H1 (cell line): Measurements from ENCODE around the gene ALPL.

Experiments used
- CTCF ChIP-seq, 3 experiments: IDR thresholded peaks; 1 replicate in 2 of 3; 2 replicates in 1 of 3; pipeline versions ENCODE4 v1.5.1 to v1.6.1; 2011; ENCODE audit warnings: low read length in 3 of 3, mild to moderate bottlenecking in 3 of 3, inconsistent platforms in 2 of 3, low read depth in 1 of 3, moderate library complexity in 1 of 3; ENCODE audit not compliant: insufficient read depth in 1 of 3; ENCODE audit errors: control extremely low read depth in 1 of 3
- JUN ChIP-seq: IDR thresholded peaks from 2 replicates; pipeline ENCODE4 v1.6.1; 2011; ENCODE audit warnings: low read depth, mild to moderate bottlenecking, improper control_type of control experiment, low read length

GRCh38 chr1:21491488-21492355, 17.5 kb upstream of the ALPL start:
- TF ChIP-seq JUN: no peak
- TF ChIP-seq CTCF (IDR thresholded peaks at IDR 0.05; ENCODE audit: control extremely low read depth in 1 of 3, insufficient read depth in 1 of 3, low read depth in 1 of 3, low read length in 3 of 3): no peak
